B cell (primary cell): Measurements from ENCODE around the gene TMPRSS9.

Source experiments
- EZH2 ChIP-seq: IDR thresholded peaks from 2 replicates; pipeline ENCODE4 v1.6.1; 2012; ENCODE audit warnings: borderline replicate concordance, low read depth, mild to moderate bottlenecking, moderate library complexity, low read length; ENCODE audit not compliant: insufficient read depth, poor library complexity, severe bottlenecking
- TF ChIP-seq, protein P1 (sequence below): fragments of 200-600 bp; IDR thresholded peaks from one replicate; pipeline ENCODE4 v1.8.0; 2022; ENCODE audit warnings: antibody characterized with exemption, mild to moderate bottlenecking

GRCh38 chr19:2333807-2334211 lies 26.3 kb upstream of the TMPRSS9 start:
- TF ChIP-seq, protein P1, sequence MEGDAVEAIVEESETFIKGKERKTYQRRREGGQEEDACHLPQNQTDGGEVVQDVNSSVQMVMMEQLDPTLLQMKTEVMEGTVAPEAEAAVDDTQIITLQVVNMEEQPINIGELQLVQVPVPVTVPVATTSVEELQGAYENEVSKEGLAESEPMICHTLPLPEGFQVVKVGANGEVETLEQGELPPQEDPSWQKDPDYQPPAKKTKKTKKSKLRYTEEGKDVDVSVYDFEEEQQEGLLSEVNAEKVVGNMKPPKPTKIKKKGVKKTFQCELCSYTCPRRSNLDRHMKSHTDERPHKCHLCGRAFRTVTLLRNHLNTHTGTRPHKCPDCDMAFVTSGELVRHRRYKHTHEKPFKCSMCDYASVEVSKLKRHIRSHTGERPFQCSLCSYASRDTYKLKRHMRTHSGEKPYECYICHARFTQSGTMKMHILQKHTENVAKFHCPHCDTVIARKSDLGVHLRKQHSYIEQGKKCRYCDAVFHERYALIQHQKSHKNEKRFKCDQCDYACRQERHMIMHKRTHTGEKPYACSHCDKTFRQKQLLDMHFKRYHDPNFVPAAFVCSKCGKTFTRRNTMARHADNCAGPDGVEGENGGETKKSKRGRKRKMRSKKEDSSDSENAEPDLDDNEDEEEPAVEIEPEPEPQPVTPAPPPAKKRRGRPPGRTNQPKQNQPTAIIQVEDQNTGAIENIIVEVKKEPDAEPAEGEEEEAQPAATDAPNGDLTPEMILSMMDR = no peak
- no peak for TF ChIP-seq EZH2
